Memory B cell (primary cell): ENCODE data around the gene ZNG1F.
"Not testable (repeated sequence)": the region's sequence is repeated elsewhere in the genome, so short reads cannot be mapped to it uniquely, and the experiment has no call there.

Experiments used
- ATAC-seq: fragments of 150-1000 bp; cut with Tn5 transposase; 2 replicates; pipeline ENCODE4 v1.10.0; 2021; ENCODE audit warnings: low read depth, mild to moderate bottlenecking, moderate library complexity
- DNase-seq, 2 donors: peaks; one replicate each; pipeline ENCODE4 v3.0.0; 2022; ENCODE audit warnings: low spot score in 2 of 2
- H3K27ac Mint-ChIP-seq: one replicate; pipeline ENCODE4 v1.8.0; 2022; ENCODE audit warnings: mild to moderate bottlenecking, moderate library complexity, mixed read lengths
- H3K27me3 Mint-ChIP-seq: one replicate; pipeline ENCODE4 v1.8.0; 2022; ENCODE audit warnings: mixed read lengths
- H3K36me3 Mint-ChIP-seq: one replicate; pipeline ENCODE4 v1.8.0; 2022; ENCODE audit warnings: mild to moderate bottlenecking, mixed read lengths
- H3K4me1 Mint-ChIP-seq: one replicate; pipeline ENCODE4 v1.8.0; 2022; ENCODE audit warnings: mixed read lengths
- H3K4me3 Mint-ChIP-seq: one replicate; pipeline ENCODE4 v1.8.0; 2022; ENCODE audit warnings: mild to moderate bottlenecking, moderate library complexity, mixed read lengths
- H3K9me3 Mint-ChIP-seq: one replicate; pipeline ENCODE4 v1.8.0; 2022; ENCODE audit warnings: mixed read lengths

ZNG1F gene

GRCh38 chr9:41189217-41189616 lies at the start of gene ZNG1F:
TSS of gene ZNG1F (minus strand) at chr9:41189317. CDS start at chr9:41189258, 59 bp downstream.
- not testable (repeated sequence) for H3K4me1 Mint-ChIP-seq, H3K27me3 Mint-ChIP-seq, H3K4me3 Mint-ChIP-seq, H3K9me3 Mint-ChIP-seq, DNase-seq, H3K27ac Mint-ChIP-seq, H3K36me3 Mint-ChIP-seq
- ATAC-seq, result peak; percentile 26

DNA sequence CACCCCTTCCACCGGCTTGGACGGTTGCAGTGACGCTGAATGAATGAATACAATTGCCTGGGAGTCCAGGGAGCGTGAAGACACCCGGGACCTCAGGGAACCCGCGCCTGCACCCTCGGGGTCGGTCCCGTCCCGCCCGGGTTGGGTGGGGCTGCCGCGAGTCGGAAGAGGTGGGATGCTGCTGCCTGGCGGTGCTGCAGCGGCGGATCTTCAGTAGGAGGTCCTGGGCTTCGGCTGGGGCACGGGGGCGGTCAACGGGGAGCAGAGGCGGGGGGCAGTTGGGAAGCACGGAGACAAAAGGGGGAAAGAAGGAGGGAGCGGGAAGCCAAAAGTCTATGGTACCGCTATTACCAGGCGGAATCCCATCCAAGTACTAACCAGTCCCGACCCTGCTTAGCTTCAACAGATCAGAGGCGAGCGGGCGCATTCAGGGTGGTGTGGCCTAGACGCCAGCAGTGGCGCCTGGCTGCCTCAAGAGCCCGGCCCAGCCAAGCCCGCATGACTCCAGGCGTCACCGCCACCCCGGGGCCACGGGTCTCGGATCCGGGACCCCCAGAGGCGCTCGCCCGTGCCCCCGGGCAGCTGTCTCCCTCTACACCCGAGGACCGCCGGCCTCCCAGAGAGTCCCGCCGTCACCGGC lies 48.1 kb upstream of the ZNG1F start:
- peak overlapping the region; percentile 14 for H3K4me3 Mint-ChIP-seq
- H3K9me3 Mint-ChIP-seq, H3K36me3 Mint-ChIP-seq, ATAC-seq, H3K4me1 Mint-ChIP-seq, H3K27ac Mint-ChIP-seq, H3K27me3 Mint-ChIP-seq: not testable (repeated sequence)
- peak; percentile 66 to 77 for DNase-seq

DNA sequence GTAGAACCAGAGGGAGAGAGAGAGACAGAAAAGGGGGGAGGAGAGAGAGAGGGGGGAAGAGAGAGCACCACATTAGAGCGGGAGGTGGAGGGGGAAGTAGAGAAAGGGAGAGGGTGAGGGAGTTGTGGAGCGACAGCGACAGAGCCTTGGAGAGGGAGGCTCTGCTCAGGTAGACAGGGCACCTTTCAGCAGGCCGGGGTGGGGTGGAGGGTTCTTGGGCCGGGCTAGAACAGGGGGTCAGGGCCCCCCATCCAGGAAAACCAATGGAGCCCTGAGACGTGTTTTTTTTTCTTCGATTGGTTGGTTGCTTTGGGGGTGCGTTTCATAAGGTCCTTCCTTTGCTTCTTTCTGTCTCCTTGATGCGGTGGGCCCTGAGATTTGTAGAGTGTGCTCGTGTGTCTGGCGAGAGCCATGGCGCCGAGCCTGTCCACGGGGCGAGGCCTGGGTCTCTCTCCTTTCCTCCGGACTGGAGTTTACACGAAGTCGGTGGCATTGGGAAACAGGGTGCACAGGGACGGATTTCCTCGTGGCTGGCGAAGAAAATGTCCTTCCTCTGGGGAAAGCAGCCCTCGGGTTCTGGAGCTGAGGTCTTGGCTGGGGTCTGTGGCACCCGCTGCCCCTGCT lies 47.5 kb upstream of the ZNG1F start:
- not testable (repeated sequence) for H3K27me3 Mint-ChIP-seq, H3K4me1 Mint-ChIP-seq, H3K27ac Mint-ChIP-seq

DNA sequence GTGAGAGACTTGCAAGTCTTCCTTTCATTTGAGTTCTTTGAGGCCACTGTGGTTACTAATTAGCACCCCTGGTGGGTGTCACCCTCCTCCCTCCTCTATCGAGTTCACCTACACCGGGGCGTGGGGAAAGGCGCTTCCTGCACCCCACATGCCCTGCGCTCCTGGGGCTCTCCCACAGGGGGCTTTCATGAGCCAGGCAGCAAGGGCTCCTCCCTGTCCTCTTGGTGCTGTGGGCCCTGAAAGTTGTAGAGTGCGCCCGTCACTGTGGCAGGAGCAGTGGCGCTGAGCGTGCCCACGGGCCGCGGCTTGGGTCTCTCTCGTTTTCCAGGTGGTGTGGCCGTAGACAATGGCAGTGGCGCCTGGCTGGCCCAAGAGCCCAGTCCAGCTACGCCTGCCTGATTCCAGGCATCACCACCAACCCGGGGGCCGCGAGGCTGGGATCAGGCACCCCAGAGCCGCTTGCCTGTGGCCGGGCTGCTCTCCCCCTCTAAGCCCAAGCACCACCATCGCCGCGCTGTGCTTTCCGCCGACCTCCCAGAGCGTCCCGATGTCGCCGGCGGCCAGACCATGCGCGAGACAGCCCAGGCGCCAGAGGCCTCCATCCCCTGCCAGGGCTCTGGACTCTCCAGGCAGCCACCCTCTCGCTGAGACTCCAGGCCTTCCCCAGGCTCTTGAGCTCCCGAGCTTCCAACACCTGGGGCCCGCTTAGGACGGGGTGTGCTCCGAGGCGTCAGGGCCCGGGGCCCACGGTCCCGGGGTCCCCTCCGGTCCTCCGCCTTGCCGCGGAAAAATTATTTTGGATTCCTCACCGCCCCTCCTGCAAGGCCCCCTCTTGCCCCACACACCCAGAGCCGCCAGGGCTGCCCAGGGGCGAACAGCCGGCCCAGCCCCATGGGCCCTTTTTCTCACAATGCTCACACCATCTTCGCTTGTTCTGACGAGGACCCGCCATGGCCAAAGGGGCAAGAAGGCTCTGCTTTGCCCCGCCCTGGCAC lies 46.0 kb upstream of the ZNG1F start:
- ATAC-seq (peak; percentile 100), DNase-seq (peak; percentile 37 to 64)
- not testable (repeated sequence) for H3K4me1 Mint-ChIP-seq, H3K9me3 Mint-ChIP-seq, H3K27ac Mint-ChIP-seq, H3K36me3 Mint-ChIP-seq, H3K27me3 Mint-ChIP-seq
- H3K4me3 Mint-ChIP-seq, result peak overlapping the region; percentile 76

More for the DNA sequence above, 47.5 kb upstream of the ZNG1F start:
- H3K9me3 Mint-ChIP-seq, H3K4me3 Mint-ChIP-seq, H3K36me3 Mint-ChIP-seq, DNase-seq, ATAC-seq: not testable (repeated sequence)

- not testable (repeated sequence) for H3K4me3 Mint-ChIP-seq, H3K27me3 Mint-ChIP-seq, H3K36me3 Mint-ChIP-seq, H3K27ac Mint-ChIP-seq, ATAC-seq, H3K9me3 Mint-ChIP-seq, H3K4me1 Mint-ChIP-seq, DNase-seq
Observed at GRCh38 chr9:41234221-41234620, 45.1 kb upstream of the ZNG1F start.

GRCh38 chr9:41232326-41232725 lies 43.2 kb upstream of the ZNG1F start:
- not testable (repeated sequence) for H3K36me3 Mint-ChIP-seq, ATAC-seq, H3K27ac Mint-ChIP-seq, H3K27me3 Mint-ChIP-seq, DNase-seq, H3K9me3 Mint-ChIP-seq, H3K4me1 Mint-ChIP-seq, H3K4me3 Mint-ChIP-seq

DNA sequence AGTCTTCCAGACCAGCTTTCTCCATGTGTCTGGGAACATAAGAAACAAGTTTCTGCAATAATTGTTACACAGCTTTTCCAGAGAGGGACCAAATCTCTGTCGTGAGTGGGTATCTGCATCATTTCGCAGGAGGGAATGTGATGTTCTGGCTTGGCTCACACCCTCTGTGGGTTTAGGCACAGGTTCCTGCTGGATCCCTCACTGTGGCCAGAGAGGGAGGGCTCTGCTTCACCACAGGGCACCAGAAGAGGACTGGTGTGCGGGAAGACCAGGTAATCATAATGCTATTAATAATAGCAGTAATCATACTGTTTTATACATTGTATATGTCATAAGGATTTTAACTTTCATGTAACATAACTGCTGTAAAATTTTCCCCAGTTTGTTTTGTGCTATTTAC lies 41.3 kb upstream of the ZNG1F start:
- DNase-seq, H3K4me1 Mint-ChIP-seq, ATAC-seq, H3K27ac Mint-ChIP-seq, H3K9me3 Mint-ChIP-seq, H3K4me3 Mint-ChIP-seq, H3K27me3 Mint-ChIP-seq, H3K36me3 Mint-ChIP-seq: not testable (repeated sequence)

- Mint-ChIP-seq H3K36me3 (no peaks in the 10 kb centered on the region), H3K9me3 (no peaks in the 10 kb centered on the region), H3K27me3 (no peaks in the 10 kb centered on the region), H3K4me3 (no peak overlapping the region), H3K27ac (no peak overlapping the region), H3K4me1 (peaks cover under 1% of the 10 kb centered on the region)
- DNase-seq (no peak), ATAC-seq (no peak)
Observed at GRCh38 chr9:41229408-41230401, 40.6 kb upstream of the ZNG1F start.

DNA sequence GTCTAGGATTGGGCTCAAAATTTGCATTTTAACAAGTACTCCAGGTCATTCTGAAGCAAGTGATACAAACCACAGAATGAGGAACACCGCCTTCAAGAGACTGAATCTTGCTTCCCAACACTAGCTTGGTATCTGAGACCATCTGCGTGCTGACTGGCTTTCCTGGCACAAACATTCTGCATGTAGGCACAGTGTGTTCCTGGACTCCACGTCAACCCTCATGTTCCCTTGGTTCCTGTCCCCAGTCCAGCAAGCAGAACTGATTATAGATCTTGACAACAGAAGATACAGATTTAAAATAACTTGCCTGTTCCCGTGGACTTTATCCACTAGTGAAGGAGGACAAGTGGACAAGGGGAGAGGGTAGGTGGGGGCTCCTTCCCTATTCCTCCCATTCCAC lies 30.7 kb upstream of the ZNG1F start:
- H3K27me3 Mint-ChIP-seq, H3K36me3 Mint-ChIP-seq, H3K4me1 Mint-ChIP-seq, ATAC-seq, H3K27ac Mint-ChIP-seq, H3K9me3 Mint-ChIP-seq, DNase-seq, H3K4me3 Mint-ChIP-seq: not testable (repeated sequence)

- H3K4me1 Mint-ChIP-seq, H3K9me3 Mint-ChIP-seq, H3K36me3 Mint-ChIP-seq, DNase-seq, H3K27me3 Mint-ChIP-seq, H3K4me3 Mint-ChIP-seq, H3K27ac Mint-ChIP-seq: not testable (repeated sequence)
- ATAC-seq, result peak; percentile 22
Observed at GRCh38 chr9:41188439-41188838, 678 bp downstream of the ZNG1F start.

DNA sequence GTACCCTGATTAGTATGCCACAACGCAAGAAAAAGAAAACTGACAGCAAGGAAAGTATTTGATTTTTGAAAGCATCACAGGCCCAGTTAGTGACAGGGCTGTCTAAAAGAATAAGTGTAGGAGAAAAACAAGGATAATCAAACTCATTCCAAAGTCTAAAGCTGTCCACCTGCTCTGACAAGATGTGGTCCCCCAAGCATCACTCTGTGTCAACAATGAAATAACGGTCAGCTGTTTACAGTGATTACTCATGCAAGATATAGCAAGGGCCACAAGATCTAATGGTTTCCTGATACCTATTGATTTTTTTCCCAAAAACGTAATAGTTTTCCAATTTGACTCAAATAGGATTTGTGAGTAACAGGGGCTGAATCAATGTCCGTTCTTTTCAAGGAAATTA lies 14.1 kb downstream of the ZNG1F start:
- DNase-seq, ATAC-seq, H3K4me3 Mint-ChIP-seq, H3K9me3 Mint-ChIP-seq, H3K36me3 Mint-ChIP-seq, H3K27me3 Mint-ChIP-seq, H3K27ac Mint-ChIP-seq, H3K4me1 Mint-ChIP-seq: not testable (repeated sequence)

DNA sequence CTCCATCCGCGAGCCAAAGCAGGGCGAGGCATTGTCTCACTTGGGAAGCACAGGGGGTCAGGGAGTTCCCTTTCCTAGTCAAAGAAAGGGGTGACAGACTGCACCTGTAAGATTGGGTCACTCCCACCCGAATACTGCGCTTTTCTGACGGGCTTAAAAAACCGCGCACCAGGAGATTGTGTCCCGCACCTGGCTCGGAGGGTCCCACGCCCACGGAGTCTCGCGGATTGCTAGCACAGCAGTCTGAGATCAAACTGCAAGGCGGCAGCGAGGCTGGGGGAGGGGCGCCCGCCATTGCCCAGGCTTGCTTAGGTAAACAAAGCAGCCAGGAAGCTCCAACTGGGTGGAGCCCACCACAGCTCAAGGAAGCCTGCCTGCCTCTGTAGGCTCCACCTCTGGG lies 39.0 kb downstream of the ZNG1F start:
- not testable (repeated sequence) for H3K4me1 Mint-ChIP-seq, H3K36me3 Mint-ChIP-seq, H3K27me3 Mint-ChIP-seq

DNA sequence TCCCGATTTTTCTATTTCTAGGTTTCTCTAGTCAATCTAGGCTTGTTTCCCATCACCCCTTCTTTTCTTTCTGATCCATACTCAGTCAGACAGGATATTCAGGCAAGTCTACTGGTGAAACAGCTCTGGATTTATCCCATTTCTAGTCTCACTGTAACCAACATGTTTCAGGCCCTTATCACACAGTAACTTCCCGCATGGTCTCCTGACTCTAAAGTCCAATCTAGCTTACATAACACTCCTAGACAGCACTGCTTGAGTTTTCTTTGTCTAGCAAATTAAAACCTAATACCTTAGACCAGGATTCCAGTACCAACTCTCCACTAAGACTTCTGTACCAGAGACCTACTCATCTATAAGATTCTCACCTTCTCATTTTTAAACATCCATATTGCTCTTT lies 47.2 kb downstream of the ZNG1F start:
- H3K4me1 Mint-ChIP-seq, DNase-seq, H3K36me3 Mint-ChIP-seq: not testable (repeated sequence)

More for the DNA sequence above, 39.0 kb downstream of the ZNG1F start:
- ATAC-seq, H3K27ac Mint-ChIP-seq, H3K4me3 Mint-ChIP-seq, DNase-seq, H3K9me3 Mint-ChIP-seq: not testable (repeated sequence)

More for the DNA sequence above, 47.2 kb downstream of the ZNG1F start:
- ATAC-seq, H3K27me3 Mint-ChIP-seq, H3K4me3 Mint-ChIP-seq, H3K9me3 Mint-ChIP-seq, H3K27ac Mint-ChIP-seq: not testable (repeated sequence)
